ENCODE data around the gene GOLGA2. TPM values are rescaled to one million over a fixed set of nuclear protein-coding genes. Genes with fewer than 3 reads are reported as not detected.

GOLGA2 gene
- total and polyA plus RNA-seq, 8 donors: 37.9 to 105 (median 59.3) TPM

- no peak for FAIRE-seq
- 87 to 90% methylated on average over 9 of the region's 9 CpGs for WGBS, 2 donors
- Histone ChIP-seq H3K27ac (no peak overlapping the region), H3K4me3 (no peak overlapping the region), H3K4me1 (peaks cover 0 to 4% (median 2%) of the 10 kb centered on the region in 3 donors), H3K9me3 (no peaks in the 10 kb centered on the region), H3K36me3 (peaks cover 3 to 7% (median 6%) of the 10 kb centered on the region in 3 donors), H3K27me3 (no peaks in the 10 kb centered on the region)
- TF ChIP-seq CTCF (IDR thresholded peaks at IDR 0.05): no peak
- intact Hi-C loops (cut with DNase I): no loop called here
- ATAC-seq: no peak
- no peak for DNase-seq
Observed at GRCh38 chr9:128316421-128316820, 40.6 kb upstream of the GOLGA2 start.

- H3K27ac ChIP-seq: no peak overlapping the region
- no peaks in the 10 kb centered on the region for H3K9me3 ChIP-seq
- FAIRE-seq: no peak
- 91 to 94% methylated on average over 4 of the region's 4 CpGs for WGBS, 2 donors
- ATAC-seq: no peak
- DNase-seq: no peak
- H3K4me1 ChIP-seq: no peaks in the 10 kb centered on the region
- H3K27me3 ChIP-seq: no peaks in the 10 kb centered on the region
- H3K4me3 ChIP-seq: no peak overlapping the region
- TF ChIP-seq CTCF (IDR thresholded peaks at IDR 0.05): no peak
- peaks cover 8 to 23% (median 13%) of the 10 kb centered on the region in 3 donors for H3K36me3 ChIP-seq
- intact Hi-C loops (cut with DNase I): no loop called here
Observed at GRCh38 chr9:128314697-128315096, 38.9 kb upstream of the GOLGA2 start.

- no peaks in the 10 kb centered on the region for H3K9me3 ChIP-seq
- peaks cover 8 to 28% (median 14%) of the 10 kb centered on the region in 3 donors for H3K36me3 ChIP-seq
- H3K27ac ChIP-seq: no peak overlapping the region
- 87 to 93% methylated on average over 10 of the region's 10 CpGs for WGBS, 2 donors
- no peaks in the 10 kb centered on the region for H3K27me3 ChIP-seq
- ATAC-seq: peak in 1 of 4 donors; percentile 13
- FAIRE-seq: no peak
- no peak for TF ChIP-seq CTCF (IDR thresholded peaks at IDR 0.05)
- H3K4me3 ChIP-seq: no peak overlapping the region
- intact Hi-C loops (cut with DNase I): no loop called here
- DNase-seq: no peak
- H3K4me1 ChIP-seq: no peaks in the 10 kb centered on the region
Observed at GRCh38 chr9:128310461-128310860, 34.7 kb upstream of the GOLGA2 start.

GRCh38 chr9:128309551-128309950, 33.7 kb upstream of the GOLGA2 start:
- Histone ChIP-seq H3K36me3 (peaks cover 5 to 26% (median 14%) of the 10 kb centered on the region in 3 donors), H3K27ac (no peak overlapping the region), H3K4me3 (no peak overlapping the region), H3K9me3 (no peaks in the 10 kb centered on the region), H3K4me1 (no peaks in the 10 kb centered on the region), H3K27me3 (no peaks in the 10 kb centered on the region)
- ATAC-seq: no peak
- intact Hi-C loops (cut with DNase I): no loop called here
- DNase-seq: no peak
- no peak for FAIRE-seq
- no peak for TF ChIP-seq CTCF (IDR thresholded peaks at IDR 0.05)
- 92 to 94% methylated on average over 16 of the region's 16 CpGs for whole genome bisulfite sequencing, 2 donors

- 55 to 67% methylated on average over 5 of the region's 5 CpGs for WGBS, 2 donors
- no peak overlapping the region for H3K4me3 ChIP-seq
- H3K27ac ChIP-seq: no peak overlapping the region
- DNase-seq (no peak), ATAC-seq (no peak), FAIRE-seq (no peak)
- no peak for TF ChIP-seq CTCF (IDR thresholded peaks at IDR 0.05)
- no peaks in the 10 kb centered on the region for H3K9me3 ChIP-seq
- H3K27me3 ChIP-seq: no peaks in the 10 kb centered on the region
- intact Hi-C loops (cut with DNase I): no loop called here
- peaks cover 0 to 12% (median 7%) of the 10 kb centered on the region in 3 donors for H3K36me3 ChIP-seq
- H3K4me1 ChIP-seq: no peaks in the 10 kb centered on the region
Observed at GRCh38 chr9:128304971-128305288, 29.1 kb upstream of the GOLGA2 start.

Data from pancreas (tissue), 10 donors.